ENCODE results near the gene FNIP1. TPM values are rescaled to one million over a fixed set of nuclear protein-coding genes. Genes with fewer than 3 reads are reported as not detected.

The FNIP1 gene
- total RNA-seq, 1 experiment from 2014 or later, result 16.4 TPM

DNA sequence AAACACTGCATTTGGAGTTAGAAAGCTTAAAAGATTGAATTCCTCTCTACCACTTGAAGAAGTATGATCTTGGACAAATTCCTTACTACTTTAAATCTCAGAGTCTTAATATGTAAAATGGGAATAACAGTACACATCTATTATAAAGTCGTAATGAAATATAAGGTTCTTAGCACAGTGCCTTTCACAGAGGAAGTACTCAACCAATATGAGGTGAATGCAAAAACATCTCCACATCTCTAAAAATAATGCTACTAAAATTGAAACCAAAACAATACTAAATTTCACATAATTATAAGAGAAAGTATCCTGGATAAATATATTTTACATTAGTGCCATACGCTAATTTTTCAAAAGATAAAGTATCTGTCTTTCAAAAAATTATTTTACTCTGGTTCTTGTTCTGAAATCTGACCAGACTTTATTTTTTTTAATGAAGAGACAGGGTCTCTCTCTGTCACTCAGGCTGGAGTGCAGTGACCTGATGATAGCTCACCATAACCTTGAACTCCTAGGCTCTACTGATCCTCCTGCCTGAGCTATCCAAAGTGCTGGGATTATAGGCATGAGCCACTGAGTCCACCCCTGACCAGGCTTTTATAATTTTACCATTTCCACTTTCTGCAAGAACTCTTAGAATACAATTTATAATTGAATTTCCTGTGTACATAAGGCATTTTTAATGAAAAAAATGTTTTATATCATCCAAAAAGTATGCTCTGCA is 21.3 kb upstream of the FNIP1 start:
- no peaks in the 10 kb centered on the region for H3K9me2 ChIP-seq (ENCODE audit: insufficient read depth)
- H3K27me3 ChIP-seq (ENCODE audit: insufficient read depth, low read length), result no peaks in the 10 kb centered on the region
- TF ChIP-seq SIN3A (IDR thresholded peaks at IDR 0.05; ENCODE audit: low read depth) (no peak), ELF1 (IDR thresholded peaks at IDR 0.05; ENCODE audit: borderline replicate concordance, low read depth) (no peak), TCF7L2 (IDR thresholded peaks at IDR 0.05; ENCODE audit: borderline replicate concordance, extremely low read depth, insufficient read depth, insufficient read length) (no peak), RAD21 (IDR thresholded peaks at IDR 0.05; ENCODE audit: low read depth) (no peak), EZH2 (IDR thresholded peaks at IDR 0.05) (no peak), POLR2A (IDR thresholded peaks at IDR 0.05; ENCODE audit: borderline replicate concordance, extremely low read depth, insufficient read depth, insufficient read length) (no peak), EZH2phosphoT487 (IDR thresholded peaks at IDR 0.05; ENCODE audit: borderline replicate concordance) (no peak), FOSL1 (IDR thresholded peaks at IDR 0.05; ENCODE audit: low read depth) (no peak), SP1 (IDR thresholded peaks at IDR 0.05; ENCODE audit: low read depth) (no peak)
- TF ChIP-seq, protein P1, sequence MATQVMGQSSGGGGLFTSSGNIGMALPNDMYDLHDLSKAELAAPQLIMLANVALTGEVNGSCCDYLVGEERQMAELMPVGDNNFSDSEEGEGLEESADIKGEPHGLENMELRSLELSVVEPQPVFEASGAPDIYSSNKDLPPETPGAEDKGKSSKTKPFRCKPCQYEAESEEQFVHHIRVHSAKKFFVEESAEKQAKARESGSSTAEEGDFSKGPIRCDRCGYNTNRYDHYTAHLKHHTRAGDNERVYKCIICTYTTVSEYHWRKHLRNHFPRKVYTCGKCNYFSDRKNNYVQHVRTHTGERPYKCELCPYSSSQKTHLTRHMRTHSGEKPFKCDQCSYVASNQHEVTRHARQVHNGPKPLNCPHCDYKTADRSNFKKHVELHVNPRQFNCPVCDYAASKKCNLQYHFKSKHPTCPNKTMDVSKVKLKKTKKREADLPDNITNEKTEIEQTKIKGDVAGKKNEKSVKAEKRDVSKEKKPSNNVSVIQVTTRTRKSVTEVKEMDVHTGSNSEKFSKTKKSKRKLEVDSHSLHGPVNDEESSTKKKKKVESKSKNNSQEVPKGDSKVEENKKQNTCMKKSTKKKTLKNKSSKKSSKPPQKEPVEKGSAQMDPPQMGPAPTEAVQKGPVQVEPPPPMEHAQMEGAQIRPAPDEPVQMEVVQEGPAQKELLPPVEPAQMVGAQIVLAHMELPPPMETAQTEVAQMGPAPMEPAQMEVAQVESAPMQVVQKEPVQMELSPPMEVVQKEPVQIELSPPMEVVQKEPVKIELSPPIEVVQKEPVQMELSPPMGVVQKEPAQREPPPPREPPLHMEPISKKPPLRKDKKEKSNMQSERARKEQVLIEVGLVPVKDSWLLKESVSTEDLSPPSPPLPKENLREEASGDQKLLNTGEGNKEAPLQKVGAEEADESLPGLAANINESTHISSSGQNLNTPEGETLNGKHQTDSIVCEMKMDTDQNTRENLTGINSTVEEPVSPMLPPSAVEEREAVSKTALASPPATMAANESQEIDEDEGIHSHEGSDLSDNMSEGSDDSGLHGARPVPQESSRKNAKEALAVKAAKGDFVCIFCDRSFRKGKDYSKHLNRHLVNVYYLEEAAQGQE (IDR thresholded peaks at IDR 0.05; ENCODE audit: low read depth), result no peak
- TF ChIP-seq, protein P2, sequence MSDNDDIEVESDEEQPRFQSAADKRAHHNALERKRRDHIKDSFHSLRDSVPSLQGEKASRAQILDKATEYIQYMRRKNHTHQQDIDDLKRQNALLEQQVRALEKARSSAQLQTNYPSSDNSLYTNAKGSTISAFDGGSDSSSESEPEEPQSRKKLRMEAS (IDR thresholded peaks at IDR 0.05), result no peak
- ChIA-PET POLR2A (no interaction called here), RAD21 (ENCODE audit: low non-redundant PET in 1 of 2, low total read pairs in 2 of 2, uncharacterized antibody in 2 of 2, unreplicated experiment in 2 of 2) (no interaction called here), CTCF (no interaction called here)
- no peaks in the 10 kb centered on the region for H3K9me3 ChIP-seq (ENCODE audit: control insufficient read depth in 1 of 2, insufficient read depth in 1 of 2, low read depth in 1 of 2, low read length in 2 of 2)
- ATAC-seq, result no peak
- H4K20me1 ChIP-seq (ENCODE audit: insufficient read depth), result no peaks in the 10 kb centered on the region
- no TSS peak for BruUV-seq (replicated peaks)
- no peak overlapping the region for H3K9ac ChIP-seq (ENCODE audit: low read length)
- H3K4me1 ChIP-seq (ENCODE audit: control insufficient read depth in 1 of 2, insufficient read depth in 2 of 2, low read length in 2 of 2), result peaks cover 0 to 9% of the 10 kb centered on the region in 2 experiments; a peak in 2 of 4 replicates
- H3K4me3 ChIP-seq (replicated peaks in 1 of 2; ENCODE audit: low read depth in 1 of 2, low read length in 2 of 2), result no peak overlapping the region
- H3K36me3 ChIP-seq (ENCODE audit: control insufficient read depth in 1 of 2, insufficient read depth in 2 of 2, low read length in 2 of 2), result no peaks in the 10 kb centered on the region
- intact Hi-C loops (cut with micrococcal nuclease), result no loop called here
- no peaks in the 10 kb centered on the region for H3K79me2 ChIP-seq (ENCODE audit: insufficient read depth, low read length)
- no peak for DNase-seq (ENCODE audit: low read depth, low spot score)
- no peak overlapping the region for H3K4me2 ChIP-seq (ENCODE audit: low read length)
- H3K27ac ChIP-seq (ENCODE audit: low read depth, low read length), result no peak overlapping the region
- no peak overlapping the region for H2AFZ ChIP-seq (ENCODE audit: low read depth, low read length, poor library complexity, severe bottlenecking)

All from HCT116 (cell line).